HEK293 (cell line): ENCODE data around the gene ARL15.

ENCODE experiments used
- CTCF ChIA-PET: fragments of 350-600 bp; formaldehyde crosslinking; extraction: SDS; loops from one replicate; lab custom pipeline; 2021; ENCODE audit warnings: antibody characterized with exemption; lab: Yijun Ruan, JAX
- POLR2A ChIA-PET: fragments of 300-600 bp; formaldehyde crosslinking; extraction: SDS; loops from one replicate; lab custom pipeline; 2020; ENCODE audit warnings: antibody characterized with exemption, inconsistent platforms; lab: Yijun Ruan, JAX
- H3K27ac ChIP-seq: fragments of 200-500 bp; sonication (Bioruptor generic); 2 replicates; pipeline ENCODE4 v1.5.1; 2014; ENCODE audit warnings: low read depth, low read length, control low read depth, inconsistent platforms; ENCODE audit errors: extremely low read depth
- H3K36me3 ChIP-seq, 2 experiments: fragments of 200-500 bp in 1 of 2; sonication (Bioruptor generic) in 1 of 2; 1 replicate in 1 of 2; 2 replicates in 1 of 2; pipeline ENCODE4 v1.5.1; 2014 to 2017; ENCODE audit warnings: inconsistent platforms in 2 of 2, low read length in 2 of 2; ENCODE audit not compliant: control insufficient read depth in 2 of 2, insufficient read depth in 1 of 2
- H3K4me1 ChIP-seq: fragments of 200-500 bp; sonication (Bioruptor generic); 2 replicates; pipeline ENCODE4 v1.5.1; 2014; ENCODE audit warnings: mild to moderate bottlenecking, low read length, inconsistent platforms; ENCODE audit not compliant: control insufficient read depth, insufficient read depth
- H3K4me3 ChIP-seq: 2 replicates; pipeline ENCODE4 v1.5.1; 2011; ENCODE audit warnings: low read depth, mild to moderate bottlenecking, control low read depth, low read length, moderate library complexity
- H3K9me3 ChIP-seq: fragments of 200-500 bp; sonication (Bioruptor generic); 2 replicates; pipeline ENCODE4 v1.5.1; 2014; ENCODE audit warnings: low read depth, low read length, inconsistent platforms; ENCODE audit not compliant: control insufficient read depth, insufficient read depth
- BCL11B ChIP-seq: fragments of 450-650 bp; formaldehyde crosslinking; IDR thresholded peaks from 2 replicates; pipeline ENCODE4 v1.5.1; 2016; ENCODE audit warnings: low read depth, missing biosample characterization, missing genetic modification characterization
- HOXC10 ChIP-seq: sonication (generic); formaldehyde crosslinking; IDR thresholded peaks from 2 replicates; pipeline ENCODE4 v1.8.1; 2023; ENCODE audit warnings: mild to moderate bottlenecking, missing genetic modification reagents
- KLF10 ChIP-seq: fragments of 450-650 bp; IDR thresholded peaks from 2 replicates; pipeline ENCODE4 v1.5.1; 2018; ENCODE audit warnings: missing biosample characterization, mild to moderate bottlenecking, missing genetic modification characterization
- MYNN ChIP-seq: fragments of 450-650 bp; formaldehyde crosslinking; IDR thresholded peaks from 2 replicates; pipeline ENCODE4 v1.5.1; 2016; ENCODE audit warnings: missing biosample characterization, missing genetic modification characterization, borderline replicate concordance
- PRDM6 ChIP-seq: fragments of 450-650 bp; formaldehyde crosslinking; IDR thresholded peaks from 2 replicates; pipeline ENCODE4 v1.5.1; 2017; ENCODE audit warnings: missing biosample characterization, missing genetic modification characterization
- ZFP41 ChIP-seq: fragments of 450-650 bp; formaldehyde crosslinking; IDR thresholded peaks from 2 replicates; pipeline ENCODE4 v1.5.1; 2016; ENCODE audit warnings: missing biosample characterization, missing genetic modification characterization, borderline replicate concordance
- ZNF114 ChIP-seq: fragments of 450-650 bp; formaldehyde crosslinking; IDR thresholded peaks from 2 replicates; pipeline ENCODE4 v1.5.0; 2017; ENCODE audit warnings: missing biosample characterization, missing genetic modification characterization
- ZNF155 ChIP-seq: fragments of 450-650 bp; formaldehyde crosslinking; IDR thresholded peaks from 2 replicates; pipeline ENCODE4 v1.5.1; 2016; ENCODE audit warnings: missing biosample characterization, missing genetic modification characterization
- ZNF174 ChIP-seq: fragments of 450-650 bp; formaldehyde crosslinking; IDR thresholded peaks from 2 replicates; pipeline ENCODE4 v1.5.0; 2017; ENCODE audit warnings: missing biosample characterization, mild to moderate bottlenecking, missing genetic modification characterization
- ZNF350 ChIP-seq: fragments of 450-650 bp; formaldehyde crosslinking; IDR thresholded peaks from 2 replicates; pipeline ENCODE4 v1.5.0; 2017; ENCODE audit warnings: missing biosample characterization, mild to moderate bottlenecking, missing genetic modification characterization
- ZNF391 ChIP-seq: fragments of 450-650 bp; formaldehyde crosslinking; IDR thresholded peaks from 2 replicates; pipeline ENCODE4 v1.5.1; 2016; ENCODE audit warnings: low read depth, missing biosample characterization, missing genetic modification characterization, borderline replicate concordance
- ZNF530 ChIP-seq: fragments of 450-650 bp; formaldehyde crosslinking; IDR thresholded peaks from 2 replicates; pipeline ENCODE4 v1.5.1; 2016; ENCODE audit warnings: low read depth, missing biosample characterization, missing genetic modification characterization
- ZNF558 ChIP-seq: fragments of 450-650 bp; formaldehyde crosslinking; IDR thresholded peaks from 2 replicates; pipeline ENCODE4 v1.5.1; 2016; ENCODE audit warnings: missing biosample characterization, missing genetic modification characterization
- ZNF560 ChIP-seq: fragments of 450-650 bp; formaldehyde crosslinking; IDR thresholded peaks from 2 replicates; pipeline ENCODE4 v1.5.1; 2017; ENCODE audit warnings: missing biosample characterization, missing genetic modification characterization, borderline replicate concordance
- ZNF658 ChIP-seq: fragments of 450-650 bp; formaldehyde crosslinking; IDR thresholded peaks from 2 replicates; pipeline ENCODE4; 2016; ENCODE audit warnings: missing biosample characterization, missing genetic modification characterization
- ZSCAN23 ChIP-seq: fragments of 450-650 bp; formaldehyde crosslinking; IDR thresholded peaks from 2 replicates; pipeline ENCODE4 v1.5.1; 2016; ENCODE audit warnings: missing biosample characterization, missing genetic modification characterization
- ZSCAN5A ChIP-seq: fragments of 450-650 bp; formaldehyde crosslinking; IDR thresholded peaks from 2 replicates; pipeline ENCODE4 v1.5.1; 2016; ENCODE audit warnings: missing biosample characterization, missing genetic modification characterization
- TF ChIP-seq, protein P1 (sequence below): fragments of 450-650 bp; formaldehyde crosslinking; IDR thresholded peaks from 2 replicates; pipeline ENCODE4 v1.5.1; 2016; ENCODE audit warnings: missing biosample characterization, missing genetic modification characterization

The ARL15 gene

DNA sequence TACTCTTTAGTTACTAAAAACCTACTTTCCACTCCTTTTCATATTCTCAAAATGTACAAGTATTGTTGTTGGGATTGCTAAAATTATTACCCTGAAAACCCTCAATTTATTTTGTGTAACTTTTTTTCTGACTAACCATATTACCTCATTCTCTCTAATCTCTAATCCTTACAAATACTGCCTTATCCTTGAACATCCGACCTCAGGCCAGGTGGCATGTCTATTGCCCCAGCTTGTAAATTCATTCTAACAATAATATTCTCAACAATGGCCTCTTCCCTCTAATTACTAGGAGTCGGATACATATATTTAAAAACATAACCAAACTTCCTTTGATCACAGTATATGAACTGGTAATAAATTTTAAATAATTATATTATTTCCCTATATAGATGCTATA, 25.8 kb downstream of the ARL15 start:
- Histone ChIP-seq H3K27ac (no peak overlapping the region), H3K4me1 (no peaks in the 10 kb centered on the region; the same call in 1 of the 2 replicates), H3K36me3 (no peaks in the 10 kb centered on the region), H3K9me3 (no peaks in the 10 kb centered on the region), H3K4me3 (no peak overlapping the region)
- POLR2A ChIA-PET: no interaction called here
- CTCF ChIA-PET: no interaction called here
- no peak for TF ChIP-seq ZSCAN23 (tag by site-specific recombination)
- peak; percentile 34; the same call in 1 of the 2 replicates for TF ChIP-seq PRDM6

- Histone ChIP-seq H3K4me3 (no peak overlapping the region), H3K36me3 (no peaks in the 10 kb centered on the region), H3K9me3 (no peaks in the 10 kb centered on the region), H3K27ac (no peak overlapping the region), H3K4me1 (no peaks in the 10 kb centered on the region; the same call in 1 of the 2 replicates)
- TF ChIP-seq, protein P1, sequence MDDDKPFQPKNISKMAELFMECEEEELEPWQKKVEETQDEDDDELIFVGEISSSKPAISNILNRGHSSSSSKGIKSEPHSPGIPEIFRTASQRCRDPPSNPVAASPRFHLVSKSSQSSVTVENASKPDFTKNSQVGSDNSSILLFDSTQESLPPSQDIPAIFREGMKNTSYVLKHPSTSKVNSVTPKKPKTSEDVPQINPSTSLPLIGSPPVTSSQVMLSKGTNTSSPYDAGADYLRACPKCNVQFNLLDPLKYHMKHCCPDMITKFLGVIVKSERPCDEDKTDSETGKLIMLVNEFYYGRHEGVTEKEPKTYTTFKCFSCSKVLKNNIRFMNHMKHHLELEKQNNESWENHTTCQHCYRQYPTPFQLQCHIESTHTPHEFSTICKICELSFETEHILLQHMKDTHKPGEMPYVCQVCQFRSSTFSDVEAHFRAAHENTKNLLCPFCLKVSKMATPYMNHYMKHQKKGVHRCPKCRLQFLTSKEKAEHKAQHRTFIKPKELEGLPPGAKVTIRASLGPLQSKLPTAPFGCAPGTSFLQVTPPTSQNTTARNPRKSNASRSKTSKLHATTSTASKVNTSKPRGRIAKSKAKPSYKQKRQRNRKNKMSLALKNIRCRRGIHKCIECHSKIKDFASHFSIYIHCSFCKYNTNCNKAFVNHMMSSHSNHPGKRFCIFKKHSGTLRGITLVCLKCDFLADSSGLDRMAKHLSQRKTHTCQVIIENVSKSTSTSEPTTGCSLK (tag by site-specific recombination): no peak
- TF ChIP-seq ZFP41 (no peak), ZNF530 (tag by site-specific recombination) (no peak), KLF10 (tag by site-specific recombination) (no peak), BCL11B (tag by site-specific recombination) (no peak), ZNF560 (no peak), ZNF558 (tag by site-specific recombination) (no peak), ZSCAN5A (tag by site-specific recombination) (no peak), ZNF350 (no peak), ZNF174 (tag by site-specific recombination) (no peak), ZNF114 (tag by site-specific recombination) (no peak), ZNF658 (tag by site-specific recombination) (no peak), ZNF391 (no peak), HOXC10 (CRISPR knock-in tag) (no peak)
- CTCF ChIA-PET: no interaction called here
- POLR2A ChIA-PET: no interaction called here
These were observed 27.5 kb downstream of the ARL15 start for GRCh38 chr5:54282876-54283275.

- H3K4me1 ChIP-seq: no peaks in the 10 kb centered on the region; the same call in 1 of the 2 replicates
- no peak overlapping the region for H3K27ac ChIP-seq
- ChIA-PET CTCF (no interaction called here), POLR2A (no interaction called here)
- H3K36me3 ChIP-seq: no peaks in the 10 kb centered on the region
- H3K4me3 ChIP-seq: no peak overlapping the region
- TF ChIP-seq PRDM6 (peak; percentile 17; the same call in 1 of the 2 replicates), ZNF155 (tag by site-specific recombination) (no peak), MYNN (tag by site-specific recombination) (no peak)
- H3K9me3 ChIP-seq: no peaks in the 10 kb centered on the region
These were observed 28.2 kb downstream of the ARL15 start for GRCh38 chr5:54281960-54282692.
